ENCODE data around the gene PDCD6IP.

DNA sequence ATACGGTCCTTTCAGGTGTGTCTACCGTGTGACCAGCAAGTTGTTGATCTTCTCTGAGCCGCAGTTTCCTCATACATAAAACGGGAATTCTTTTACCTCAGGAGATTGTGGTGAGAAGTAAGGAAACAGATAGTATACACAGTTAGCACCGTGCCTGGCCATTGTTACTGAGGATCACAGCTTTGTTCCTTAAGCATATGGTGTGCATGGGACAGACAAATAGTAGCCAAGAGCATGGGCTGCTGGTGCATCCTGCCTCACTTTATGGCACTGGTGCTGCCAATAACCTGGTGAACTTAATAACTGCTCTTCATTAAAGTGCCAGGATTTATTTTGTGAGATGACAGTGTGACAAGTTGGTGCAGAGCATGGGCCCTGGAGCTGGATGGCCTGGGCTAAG, 86.3 kb downstream of the PDCD6IP start:
- TF ChIP-seq POLR2AphosphoS5 (IDR thresholded peaks at IDR 0.05; ENCODE audit: low read depth, low read length) (no peak), ZKSCAN8 (CRISPR knock-in tag; IDR thresholded peaks at IDR 0.05; ENCODE audit: borderline replicate concordance) (no peak), FOXK1 (CRISPR knock-in tag; IDR thresholded peaks at IDR 0.05; ENCODE audit: borderline replicate concordance, low read depth) (no peak), SMC3 (IDR thresholded peaks at IDR 0.05; ENCODE audit: low read length) (no peak), FOSL1 (CRISPR knock-in tag; IDR thresholded peaks at IDR 0.05; ENCODE audit: borderline replicate concordance) (no peak), CEBPB (IDR thresholded peaks at IDR 0.05; ENCODE audit: borderline replicate concordance, low read depth, low read length) (no peak)
- TF ChIP-seq, protein P1, sequence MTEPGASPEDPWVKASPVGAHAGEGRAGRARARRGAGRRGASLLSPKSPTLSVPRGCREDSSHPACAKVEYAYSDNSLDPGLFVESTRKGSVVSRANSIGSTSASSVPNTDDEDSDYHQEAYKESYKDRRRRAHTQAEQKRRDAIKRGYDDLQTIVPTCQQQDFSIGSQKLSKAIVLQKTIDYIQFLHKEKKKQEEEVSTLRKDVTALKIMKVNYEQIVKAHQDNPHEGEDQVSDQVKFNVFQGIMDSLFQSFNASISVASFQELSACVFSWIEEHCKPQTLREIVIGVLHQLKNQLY (CRISPR knock-in tag; IDR thresholded peaks at IDR 0.05), result no peak
- TF ChIP-seq, protein P2, sequence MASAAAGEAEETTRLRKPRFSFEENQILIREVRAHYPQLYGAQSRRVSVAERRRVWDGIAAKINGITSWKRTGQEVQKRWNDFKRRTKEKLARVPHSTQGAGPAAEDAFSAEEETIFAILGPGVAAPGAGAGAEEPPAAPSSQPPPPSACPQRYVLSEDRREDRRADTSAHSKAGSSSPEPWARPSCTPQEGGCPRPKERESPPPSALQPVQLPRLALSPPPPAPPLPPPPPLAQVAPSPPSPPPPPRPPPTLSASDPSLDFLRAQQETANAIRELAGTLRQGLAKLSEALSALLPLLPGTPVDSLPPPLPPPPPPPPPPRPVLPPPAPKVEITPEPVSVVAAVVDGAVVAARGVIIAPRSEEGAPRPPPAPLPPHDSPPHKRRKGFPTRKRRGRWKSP (CRISPR knock-in tag; IDR thresholded peaks at IDR 0.05), result no peak
- TF ChIP-seq, protein P3, sequence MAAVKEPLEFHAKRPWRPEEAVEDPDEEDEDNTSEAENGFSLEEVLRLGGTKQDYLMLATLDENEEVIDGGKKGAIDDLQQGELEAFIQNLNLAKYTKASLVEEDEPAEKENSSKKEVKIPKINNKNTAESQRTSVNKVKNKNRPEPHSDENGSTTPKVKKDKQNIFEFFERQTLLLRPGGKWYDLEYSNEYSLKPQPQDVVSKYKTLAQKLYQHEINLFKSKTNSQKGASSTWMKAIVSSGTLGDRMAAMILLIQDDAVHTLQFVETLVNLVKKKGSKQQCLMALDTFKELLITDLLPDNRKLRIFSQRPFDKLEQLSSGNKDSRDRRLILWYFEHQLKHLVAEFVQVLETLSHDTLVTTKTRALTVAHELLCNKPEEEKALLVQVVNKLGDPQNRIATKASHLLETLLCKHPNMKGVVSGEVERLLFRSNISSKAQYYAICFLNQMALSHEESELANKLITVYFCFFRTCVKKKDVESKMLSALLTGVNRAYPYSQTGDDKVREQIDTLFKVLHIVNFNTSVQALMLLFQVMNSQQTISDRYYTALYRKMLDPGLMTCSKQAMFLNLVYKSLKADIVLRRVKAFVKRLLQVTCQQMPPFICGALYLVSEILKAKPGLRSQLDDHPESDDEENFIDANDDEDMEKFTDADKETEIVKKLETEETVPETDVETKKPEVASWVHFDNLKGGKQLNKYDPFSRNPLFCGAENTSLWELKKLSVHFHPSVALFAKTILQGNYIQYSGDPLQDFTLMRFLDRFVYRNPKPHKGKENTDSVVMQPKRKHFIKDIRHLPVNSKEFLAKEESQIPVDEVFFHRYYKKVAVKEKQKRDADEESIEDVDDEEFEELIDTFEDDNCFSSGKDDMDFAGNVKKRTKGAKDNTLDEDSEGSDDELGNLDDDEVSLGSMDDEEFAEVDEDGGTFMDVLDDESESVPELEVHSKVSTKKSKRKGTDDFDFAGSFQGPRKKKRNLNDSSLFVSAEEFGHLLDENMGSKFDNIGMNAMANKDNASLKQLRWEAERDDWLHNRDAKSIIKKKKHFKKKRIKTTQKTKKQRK (IDR thresholded peaks at IDR 0.05; ENCODE audit: low read length), result no peak
- TF ChIP-seq, protein P4, sequence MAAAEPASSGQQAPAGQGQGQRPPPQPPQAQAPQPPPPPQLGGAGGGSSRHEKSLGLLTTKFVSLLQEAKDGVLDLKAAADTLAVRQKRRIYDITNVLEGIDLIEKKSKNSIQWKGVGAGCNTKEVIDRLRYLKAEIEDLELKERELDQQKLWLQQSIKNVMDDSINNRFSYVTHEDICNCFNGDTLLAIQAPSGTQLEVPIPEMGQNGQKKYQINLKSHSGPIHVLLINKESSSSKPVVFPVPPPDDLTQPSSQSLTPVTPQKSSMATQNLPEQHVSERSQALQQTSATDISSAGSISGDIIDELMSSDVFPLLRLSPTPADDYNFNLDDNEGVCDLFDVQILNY (CRISPR knock-in tag; conservative IDR thresholded peaks at IDR 0.05), result no peak
